T47D (cell line): ENCODE results near the gene SLFN11.
"Not testable (repeated sequence)": the region's sequence is repeated elsewhere in the genome, so short reads cannot be mapped to it uniquely, and the experiment has no call there.

Source experiments
- DNase-seq, 2 experiments: peaks; one replicate each; pipeline versions ENCODE4 v3.0.0 to v3.0.0-alpha.2; 2011 to 2012; ENCODE audit warnings: low read depth in 1 of 2, low spot score in 1 of 2
- JUND ChIP-seq: IDR thresholded peaks from 2 replicates; pipeline ENCODE4 v1.6.1; 2012; ENCODE audit warnings: low read depth
- in situ Hi-C: cut with HindIII; loops from 2 replicates; pipeline ENCODE4 v1.10.0; 2016; ENCODE audit warnings: low sequenced_read_pairs, low pct_unique_long_range_greater_than_20kb

The SLFN11 gene, protein sequence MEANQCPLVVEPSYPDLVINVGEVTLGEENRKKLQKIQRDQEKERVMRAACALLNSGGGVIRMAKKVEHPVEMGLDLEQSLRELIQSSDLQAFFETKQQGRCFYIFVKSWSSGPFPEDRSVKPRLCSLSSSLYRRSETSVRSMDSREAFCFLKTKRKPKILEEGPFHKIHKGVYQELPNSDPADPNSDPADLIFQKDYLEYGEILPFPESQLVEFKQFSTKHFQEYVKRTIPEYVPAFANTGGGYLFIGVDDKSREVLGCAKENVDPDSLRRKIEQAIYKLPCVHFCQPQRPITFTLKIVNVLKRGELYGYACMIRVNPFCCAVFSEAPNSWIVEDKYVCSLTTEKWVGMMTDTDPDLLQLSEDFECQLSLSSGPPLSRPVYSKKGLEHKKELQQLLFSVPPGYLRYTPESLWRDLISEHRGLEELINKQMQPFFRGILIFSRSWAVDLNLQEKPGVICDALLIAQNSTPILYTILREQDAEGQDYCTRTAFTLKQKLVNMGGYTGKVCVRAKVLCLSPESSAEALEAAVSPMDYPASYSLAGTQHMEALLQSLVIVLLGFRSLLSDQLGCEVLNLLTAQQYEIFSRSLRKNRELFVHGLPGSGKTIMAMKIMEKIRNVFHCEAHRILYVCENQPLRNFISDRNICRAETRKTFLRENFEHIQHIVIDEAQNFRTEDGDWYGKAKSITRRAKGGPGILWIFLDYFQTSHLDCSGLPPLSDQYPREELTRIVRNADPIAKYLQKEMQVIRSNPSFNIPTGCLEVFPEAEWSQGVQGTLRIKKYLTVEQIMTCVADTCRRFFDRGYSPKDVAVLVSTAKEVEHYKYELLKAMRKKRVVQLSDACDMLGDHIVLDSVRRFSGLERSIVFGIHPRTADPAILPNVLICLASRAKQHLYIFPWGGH

DNA sequence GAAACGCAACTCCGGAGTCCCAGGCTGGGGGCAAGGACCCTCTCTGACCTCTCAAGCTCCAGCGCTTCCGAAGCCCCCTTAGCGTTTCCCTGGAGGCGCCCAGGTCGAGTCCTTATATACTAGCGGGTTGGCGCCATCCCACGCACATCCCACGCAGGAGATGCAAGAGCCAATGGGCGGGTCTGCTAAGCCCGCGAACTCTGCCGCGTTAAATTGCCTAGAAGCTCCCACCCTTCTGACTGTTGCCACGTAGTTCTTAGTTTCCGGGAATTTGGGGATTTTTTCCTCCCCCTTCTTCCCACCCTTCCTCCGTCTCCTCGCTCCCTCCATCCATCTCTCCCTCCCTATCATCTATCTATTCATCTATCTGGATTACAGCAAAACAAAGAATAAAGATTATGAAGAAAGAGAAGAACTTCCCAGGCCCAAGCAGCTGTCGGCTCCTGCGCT lies at the start of gene SLFN11:
SLFN11 (minus strand) TSS at position 88 of the 450 bp plus-strand sequence. CDS start 9,814 bp downstream, outside the sequence.
- in situ Hi-C loops = no loop called here

DNA sequence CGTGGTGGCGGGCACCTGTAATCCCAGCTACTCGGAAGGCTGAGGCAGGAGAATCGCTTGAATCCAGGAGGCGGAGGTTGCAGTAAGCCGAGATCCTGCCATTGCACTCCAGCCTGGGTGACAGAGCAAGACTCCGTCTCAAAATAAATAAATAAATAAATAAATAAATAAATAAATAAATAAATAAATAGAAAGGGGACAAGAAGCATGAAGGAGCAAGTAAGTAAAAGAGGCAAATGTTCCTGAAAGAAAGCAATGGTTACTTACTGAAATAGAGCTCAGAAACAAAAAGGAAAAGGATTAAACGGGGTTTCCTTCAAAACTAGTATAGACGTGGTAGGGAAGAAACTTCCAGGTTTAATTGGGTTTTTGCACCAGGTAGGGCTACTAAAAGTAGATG lies 47.6 kb upstream of the SLFN11 start:
- DNase-seq, in situ Hi-C loops: not testable (repeated sequence)

More for the DNA sequence above, at the start of gene SLFN11:
- no peak for TF ChIP-seq JUND
- peak; percentile 64 to 86 for DNase-seq

DNA sequence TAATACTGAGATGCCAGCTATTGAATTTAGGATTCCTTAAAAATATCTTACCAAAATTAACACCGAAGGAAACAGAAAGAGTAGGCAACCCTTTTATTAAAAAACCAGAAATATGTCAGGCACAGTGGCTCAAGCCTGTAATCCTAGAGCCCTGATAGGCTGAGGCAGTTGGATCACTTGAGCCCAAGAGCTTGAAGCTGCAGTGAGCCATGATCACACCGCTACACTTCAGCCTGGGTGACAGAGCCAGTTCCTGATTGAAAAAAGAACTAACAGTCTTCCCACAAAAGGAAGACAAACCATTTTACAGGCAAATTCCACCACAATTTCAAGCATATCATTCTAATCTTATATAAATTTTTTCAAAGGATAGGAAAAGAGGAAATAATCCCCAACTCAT lies 43.2 kb upstream of the SLFN11 start:
- DNase-seq = no peak
- no peak for TF ChIP-seq JUND
- in situ Hi-C loops = no loop called here

DNA sequence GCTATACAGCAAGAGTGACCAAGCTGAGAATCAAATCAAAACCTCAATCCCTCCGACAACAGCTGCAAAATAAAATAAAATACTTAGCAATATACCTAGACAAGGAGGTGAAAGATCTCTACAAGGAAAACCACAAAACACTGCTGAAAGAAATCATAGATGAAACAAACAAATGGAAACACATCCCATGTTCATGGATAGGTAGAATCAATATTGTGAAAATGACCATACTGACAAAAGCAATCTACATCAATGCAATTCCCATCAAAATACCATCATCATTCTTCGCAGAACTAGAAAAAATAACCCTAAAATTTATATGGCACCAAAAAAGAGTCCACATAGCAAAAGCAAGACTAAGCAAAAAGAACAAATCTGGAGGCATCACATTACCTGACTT lies 41.3 kb upstream of the SLFN11 start:
- DNase-seq, in situ Hi-C loops: not testable (repeated sequence)

DNA sequence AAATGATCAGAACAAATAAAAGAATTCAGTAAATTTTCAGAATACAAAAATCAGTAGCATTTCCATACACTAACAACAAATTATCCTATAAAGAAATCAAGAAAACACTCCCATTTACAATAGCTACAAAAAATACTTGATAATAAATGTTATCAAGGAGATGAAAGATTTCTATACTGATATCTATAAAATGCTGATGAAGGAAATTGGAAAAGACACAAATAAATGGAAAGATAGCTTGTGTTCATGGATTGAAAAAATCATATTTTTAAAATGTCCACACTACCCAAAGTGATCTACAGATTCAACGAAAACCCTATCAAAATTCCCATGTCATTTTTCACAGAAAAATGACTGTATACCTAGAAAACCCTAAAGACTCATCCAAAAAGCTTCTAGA lies 40.8 kb upstream of the SLFN11 start:
- in situ Hi-C loops = no loop called here
- TF ChIP-seq JUND = no peak

DNA sequence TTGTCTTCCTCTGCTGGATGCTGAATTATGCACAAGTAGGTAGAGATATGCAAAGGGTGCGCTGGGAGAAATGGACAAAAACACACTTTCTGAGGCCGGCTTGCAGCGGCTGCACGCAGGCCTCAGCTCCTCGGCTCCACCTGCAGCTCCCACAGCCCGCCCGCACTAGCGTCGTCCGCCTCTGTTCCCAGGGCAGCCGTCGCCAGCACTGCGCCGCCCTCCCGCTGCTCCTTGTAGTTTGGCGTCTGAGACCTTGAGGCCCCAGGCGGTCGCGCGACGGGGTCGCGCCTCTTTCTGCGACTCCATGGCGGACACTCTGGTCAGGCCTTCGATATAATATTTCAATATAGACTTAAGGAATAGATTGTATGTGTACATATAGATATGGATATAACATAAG lies 34.1 kb upstream of the SLFN11 start:
- DNase-seq = no peak
- no peak for TF ChIP-seq JUND
- in situ Hi-C loops = no loop called here

More for the DNA sequence above, 40.8 kb upstream of the SLFN11 start:
- DNase-seq = no peak

DNA sequence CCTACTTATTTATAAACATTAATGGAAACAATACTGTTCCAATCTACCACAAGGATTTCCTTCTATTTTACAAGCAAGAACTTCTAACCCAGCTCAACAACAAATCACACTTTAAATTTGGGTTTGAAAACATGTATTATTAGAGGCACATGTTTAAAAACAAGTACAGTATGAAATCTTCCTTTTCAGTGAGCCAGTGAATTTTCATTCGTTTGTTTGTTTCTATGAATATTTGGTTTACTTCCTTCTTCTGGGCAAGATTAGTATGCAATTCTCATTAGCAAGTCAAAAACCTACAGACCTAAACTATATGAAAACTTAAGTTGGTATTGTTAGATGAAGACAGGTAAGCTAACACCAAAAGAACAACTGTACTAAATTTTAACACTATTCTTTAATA lies 33.1 kb upstream of the SLFN11 start:
- DNase-seq = no peak
- in situ Hi-C loops = no loop called here
- TF ChIP-seq JUND = no peak

DNA sequence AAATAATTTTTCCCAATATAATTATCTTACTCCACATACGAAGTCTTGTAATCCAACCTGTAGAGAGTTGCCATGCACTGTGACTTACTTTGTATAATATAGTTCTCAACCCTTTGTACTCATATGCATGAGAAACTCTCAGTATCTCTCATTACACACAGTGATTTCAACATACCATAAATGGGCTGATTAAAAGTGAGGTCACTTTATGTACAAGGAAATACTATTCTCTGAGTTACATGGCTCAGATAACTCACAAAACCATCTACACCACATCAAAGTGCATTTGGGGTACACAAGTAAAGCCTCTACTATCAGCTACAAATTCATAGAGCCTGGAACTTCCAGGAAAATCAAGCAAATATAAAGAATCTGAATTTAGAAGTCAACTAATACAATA lies 30.9 kb upstream of the SLFN11 start:
- no peak for DNase-seq

DNA sequence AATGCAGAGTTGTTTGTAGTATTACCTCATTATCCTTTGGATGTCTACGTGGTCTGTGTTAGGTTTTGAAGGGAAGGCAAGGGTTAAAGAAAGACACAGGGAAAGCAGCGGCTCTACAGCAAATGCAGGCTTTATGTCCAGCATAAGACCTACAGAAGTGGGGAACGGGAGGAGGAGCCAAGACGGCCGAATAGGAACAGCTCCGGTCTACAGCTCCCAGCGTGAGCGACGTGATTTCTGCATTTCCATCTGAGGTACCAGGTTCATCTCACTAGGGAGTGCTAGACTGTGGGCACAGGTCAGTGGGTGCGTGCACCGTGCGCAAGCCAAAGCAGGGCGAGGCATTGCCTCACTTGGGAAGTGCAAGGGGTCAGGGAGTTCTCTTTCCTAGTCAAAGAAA lies 20.4 kb upstream of the SLFN11 start:
- in situ Hi-C loops, DNase-seq: not testable (repeated sequence)

More for the DNA sequence above, 30.9 kb upstream of the SLFN11 start:
- TF ChIP-seq JUND = no peak
- in situ Hi-C loops = no loop called here

DNA sequence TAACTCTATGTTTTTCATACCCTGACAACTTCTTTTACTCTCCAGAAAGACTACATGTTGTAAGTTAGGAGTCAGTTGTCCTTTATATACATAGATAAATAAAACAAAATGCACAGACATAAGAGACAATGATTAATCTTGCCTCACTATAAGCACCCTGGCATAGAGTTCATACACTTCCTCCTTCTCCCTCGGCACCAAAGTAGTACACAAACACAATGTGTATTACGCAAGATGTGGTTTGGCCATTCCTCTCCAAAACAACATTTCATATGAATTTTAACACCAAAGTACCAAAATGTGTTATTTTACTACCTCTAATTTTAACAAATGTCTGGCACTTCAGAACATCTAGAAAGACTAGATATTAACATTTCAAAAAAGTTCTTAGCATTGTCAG lies 17.2 kb upstream of the SLFN11 start:
- in situ Hi-C loops = no loop called here
- no peak for TF ChIP-seq JUND
- no peak for DNase-seq

DNA sequence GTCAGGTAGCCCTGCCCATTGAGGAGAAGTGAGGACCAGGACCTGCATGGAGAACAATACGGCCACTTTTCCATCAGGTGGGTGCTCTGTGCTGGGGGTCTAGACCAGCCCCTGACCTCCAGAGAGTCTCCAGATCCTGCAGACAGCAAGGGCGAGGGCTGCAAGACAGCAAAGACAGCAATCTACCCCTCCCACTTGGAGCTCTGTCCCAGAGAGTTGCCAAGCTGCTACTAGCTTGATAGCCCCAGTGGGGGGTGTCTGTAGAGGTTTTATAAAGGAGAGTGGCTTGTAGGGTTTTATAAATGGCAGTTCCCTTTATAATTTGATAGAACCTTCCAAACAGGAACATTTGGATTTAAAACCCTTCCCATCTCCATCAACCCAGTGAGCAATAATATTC lies 16.7 kb upstream of the SLFN11 start:
- in situ Hi-C loops = no loop called here
- DNase-seq = no peak

DNA sequence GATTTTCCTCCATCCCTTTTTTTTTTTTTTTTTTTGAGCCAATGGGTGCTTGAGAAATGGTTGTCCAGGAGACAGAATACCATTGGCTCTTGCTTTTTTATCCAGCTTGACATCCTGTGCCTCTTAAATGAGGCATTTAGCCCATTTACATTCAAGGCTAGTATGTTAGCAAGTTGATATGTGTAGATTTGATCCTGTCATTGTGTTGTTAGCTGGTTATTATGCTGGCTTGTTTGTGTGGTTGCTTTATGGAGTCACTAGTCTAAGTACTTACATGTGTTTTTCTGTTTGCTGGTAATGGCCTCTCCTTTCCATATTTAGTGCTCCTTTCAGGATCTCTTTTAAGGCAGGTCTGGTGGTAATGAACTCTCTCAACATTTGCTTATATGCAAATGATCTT lies 14.1 kb upstream of the SLFN11 start:
- DNase-seq = no peak
- no peak for TF ChIP-seq JUND
- in situ Hi-C loops = no loop called here

More for the DNA sequence above, 16.7 kb upstream of the SLFN11 start:
- TF ChIP-seq JUND = no peak

DNA sequence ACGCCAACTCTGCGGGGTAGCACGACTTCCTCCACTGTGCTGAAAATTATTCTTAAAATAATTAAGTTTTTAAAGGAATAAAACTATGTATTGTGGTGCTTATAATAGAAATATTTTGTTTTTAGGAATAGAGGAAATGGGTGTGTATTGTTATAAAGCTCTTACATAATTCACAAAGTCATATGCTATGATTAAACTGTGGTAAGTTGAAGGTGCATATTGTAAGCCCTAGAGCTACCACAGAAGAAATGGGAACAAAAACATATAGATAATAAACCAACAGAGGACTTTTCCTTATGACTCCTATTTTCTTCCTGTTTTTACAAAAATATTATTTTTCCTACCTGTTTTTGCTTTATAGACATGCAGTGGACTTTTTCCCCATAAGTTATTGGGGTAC lies 4.3 kb upstream of the SLFN11 start:
- DNase-seq = no peak
- in situ Hi-C loops = no loop called here
- TF ChIP-seq JUND = no peak
